Measurements from ENCODE around the gene CDH8.

DNA sequence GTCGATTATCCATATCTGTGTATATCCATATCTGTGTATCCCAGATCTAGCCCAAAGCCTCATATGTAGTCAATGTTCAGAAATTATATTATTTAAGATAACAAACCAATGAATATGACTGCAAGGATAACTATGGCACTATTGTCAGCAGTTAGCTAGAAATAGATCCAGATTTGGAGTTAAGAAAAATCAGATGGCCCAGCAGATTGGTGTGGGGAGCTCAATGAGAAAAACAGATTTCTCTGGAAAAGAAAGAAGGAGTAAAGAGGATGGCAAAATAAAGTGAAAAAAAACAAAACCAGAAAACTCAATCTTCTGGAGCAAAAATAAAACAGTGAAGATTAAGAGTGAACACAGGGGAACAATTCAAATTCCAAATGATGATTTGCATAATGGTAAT is 10.6 kb upstream of the CDH8 start:
- TF ChIP-seq POLR2AphosphoS5 (IDR thresholded peaks at IDR 0.05; ENCODE audit: low read depth, low read length) (no peak), TAF1 (IDR thresholded peaks at IDR 0.05; ENCODE audit: low read depth, low read length) (no peak), PAX5 (IDR thresholded peaks at IDR 0.05; ENCODE audit: insufficient read depth, low read length, severe bottlenecking) (no peak)
